Activated naive CD4-positive, alpha-beta T cell treated with anti-CD3 and anti-CD28 coated beads for 36 hours (primary cell): ENCODE measurements around the gene ARSJ. TPM values are rescaled to one million over a fixed set of nuclear protein-coding genes. Genes with fewer than 3 reads are reported as not detected.

Source experiments
- total RNA-seq, 2 experiments: library from RNA; stranded (reverse); gene quantifications; one replicate each; pipeline ENCODE4 v1.2.3, GENCODE V29; 2021

ARSJ gene
- total RNA-seq, 2 experiments from 2014 or later: 0.05 to 0.10 TPM

Other genes with a start within 250 kb of the ARSJ start
- 10 to 100 TPM; 75.7 to 78.3 TPM for gene CAMK2D, start 217.9 kb downstream of the ARSJ start, total RNA-seq